HepG2 (cell line): ENCODE data around the gene P3H3. TPM values are rescaled to one million over a fixed set of nuclear protein-coding genes. Genes with fewer than 3 reads are reported as not detected.

Experiments used
- ATAC-seq: fragments of 200-7000 bp; cut with Tn5 transposase; 3 replicates; pipeline ENCODE4 v1.9.1; 2020; ENCODE audit warnings: mild to moderate bottlenecking, moderate library complexity
- BruUV-seq: library from RNA; stranded (reverse); fragments of 400-500 nt; replicated peaks from 2 replicates; lab custom pipeline; 2021; lab: Mats Ljungman, UMichigan
- CTCF ChIA-PET: fragments of 300-600 bp; formaldehyde crosslinking; extraction: SDS; loops from one replicate; lab custom pipeline; 2021; ENCODE audit warnings: low total read pairs, inconsistent platforms, low intra/inter-chr PET ratio; lab: Yijun Ruan, JAX
- POLR2A ChIA-PET: fragments of 350-600 bp; sonication (Branson Sonifier 250); formaldehyde crosslinking; loops from one replicate; lab custom pipeline; 2020; ENCODE audit warnings: antibody characterized with exemption, inconsistent platforms; lab: Yijun Ruan, JAX
- DNase-seq: peaks from one replicate; pipeline ENCODE4 v3.0.0-alpha.2; 2015; ENCODE audit warnings: low spot score
- FAIRE-seq: peaks from 3 replicates; lab custom pipeline; 2011; peaks lifted over from hg19 to GRCh38; lab: Jason Lieb, UNC
- H2AFZ ChIP-seq: one replicate; pipeline ENCODE4 v1.6.1; 2011; ENCODE audit warnings: low read length, inconsistent platforms
- H3K27ac ChIP-seq: fragments of 300-600 bp; 3 replicates; pipeline ENCODE4 v1.8.0; 2011; ENCODE audit warnings: mixed run types, mild to moderate bottlenecking, mixed read lengths, low read length, inconsistent platforms; ENCODE audit not compliant: insufficient read depth; ENCODE audit errors: extremely low read length
- H3K27me3 ChIP-seq, 2 experiments: fragments of 200-600 bp in 1 of 2; 2 replicates in 1 of 2; 3 replicates in 1 of 2; pipeline versions ENCODE4 v1.6.0 to v1.8.0; 2011; ENCODE audit warnings: low read length in 2 of 2, mild to moderate bottlenecking in 2 of 2, moderate library complexity in 2 of 2, inconsistent platforms in 1 of 2; ENCODE audit not compliant: insufficient read depth in 2 of 2, control insufficient read depth in 1 of 2
- H3K36me3 ChIP-seq, 2 experiments: fragments of 200-600 bp in 1 of 2; replicated peaks in 1 of 2; 2 replicates in 1 of 2; 3 replicates in 1 of 2; pipeline versions ENCODE4 v1.5.1 to v1.8.0; 2011; ENCODE audit warnings: low read length in 2 of 2, inconsistent platforms in 1 of 2; ENCODE audit not compliant: insufficient read depth in 2 of 2, control insufficient read depth in 1 of 2
- H3K4me1 ChIP-seq: 2 replicates; pipeline ENCODE4 v1.5.1; 2012; ENCODE audit warnings: low read length, inconsistent platforms; ENCODE audit not compliant: insufficient read depth
- H3K4me2 ChIP-seq: 2 replicates; pipeline ENCODE4 v1.6.0; 2011; ENCODE audit warnings: low read depth, low read length, inconsistent platforms
- H3K4me3 ChIP-seq, 3 experiments: fragments of 200-600 bp in 1 of 3; sonication (generic), shearing (Covaris generic) in 1 of 3; replicated peaks in 1 of 3; 2 replicates each; pipeline ENCODE4 v1.5.1; 2011 to 2016; ENCODE audit warnings: low read length in 3 of 3, inconsistent platforms in 2 of 3, low read depth in 2 of 3, mild to moderate bottlenecking in 2 of 3, control low read depth in 1 of 3, mixed read lengths in 1 of 3; ENCODE audit not compliant: insufficient read depth in 1 of 3
- H3K79me2 ChIP-seq: one replicate; pipeline ENCODE4 v1.6.1; 2011; ENCODE audit warnings: low read length, inconsistent platforms; ENCODE audit not compliant: insufficient read depth
- H3K9ac ChIP-seq: 2 replicates; pipeline ENCODE4 v1.6.0; 2011; ENCODE audit warnings: mild to moderate bottlenecking, low read depth, low read length, inconsistent platforms; ENCODE audit not compliant: insufficient read depth
- H3K9me3 ChIP-seq: 2 replicates; pipeline ENCODE4 v1.5.1; 2012; ENCODE audit warnings: mild to moderate bottlenecking, low read length
- H4K20me1 ChIP-seq: 2 replicates; pipeline ENCODE4 v1.6.0; 2011; ENCODE audit warnings: inconsistent platforms, mild to moderate bottlenecking, low read length, moderate library complexity; ENCODE audit not compliant: insufficient read depth
- HOXA9 ChIP-seq: sonication (generic); formaldehyde crosslinking; IDR thresholded peaks from 2 replicates; pipeline ENCODE4 v1.8.1; 2022; ENCODE audit warnings: missing genetic modification reagents, mild to moderate bottlenecking, moderate library complexity, borderline replicate concordance
- MXI1 ChIP-seq: IDR thresholded peaks from 3 replicates; pipeline ENCODE4 v1.6.1; 2012; ENCODE audit warnings: low read depth, low read length, inconsistent platforms, borderline replicate concordance
- PITX1 ChIP-seq: sonication (generic); formaldehyde crosslinking; IDR thresholded peaks from 2 replicates; pipeline ENCODE4 v1.5.1; 2020; ENCODE audit warnings: mild to moderate bottlenecking, missing genetic modification reagents
- ZFX ChIP-seq: sonication (generic); formaldehyde crosslinking; IDR thresholded peaks from 2 replicates; pipeline ENCODE4 v1.4.0; 2020; ENCODE audit warnings: mild to moderate bottlenecking, low read depth, missing genetic modification reagents, moderate library complexity
- ZNF557 ChIP-seq: sonication (generic); formaldehyde crosslinking; IDR thresholded peaks from 2 replicates; pipeline ENCODE4 v1.4.0; 2020; ENCODE audit warnings: missing genetic modification reagents
- ZNF605 ChIP-seq: sonication (generic); formaldehyde crosslinking; IDR thresholded peaks from 2 replicates; pipeline ENCODE4 v1.8.0; 2022; ENCODE audit warnings: mild to moderate bottlenecking, missing genetic modification reagents
- ZNF768 ChIP-seq: sonication (generic); formaldehyde crosslinking; IDR thresholded peaks from 2 replicates; pipeline ENCODE4 v1.4.0; 2020; ENCODE audit warnings: missing genetic modification reagents
- ZNF792 ChIP-seq: IDR thresholded peaks from 2 replicates; pipeline ENCODE4 v1.6.1; 2016
- WGBS: methylation state at CpG from one replicate; pipeline ENCODE4 v1.1.6; 2017; ENCODE audit warnings: low lambda C conversion rate; 5-methylcytosine and 5-hydroxymethylcytosine counted together
- in situ Hi-C: cut with HindIII; loops from 2 replicates; pipeline ENCODE4 v1.10.0; 2017; ENCODE audit warnings: low pct_unique_long_range_greater_than_20kb; ENCODE audit not compliant: extremely low pct_ligation_motif_present
- intact Hi-C: fragments of 100-400 bp; cut with micrococcal nuclease; formaldehyde crosslinking; loops from one replicate; pipeline ENCODE4 v1.10.0; 2022; ENCODE audit not compliant: unreplicated experiment
- polyA plus RNA-seq, 8 experiments: library from polyadenylated mRNA; depleted of rRNA in 3 of 8; stranded (reverse) in 7 of 8; unstranded in 1 of 8; fragments of >200 nt; fragmentation: Illumina TruSeq in 4 of 8; extraction: Trizol in 4 of 8; gene quantifications; 2 replicates each; pipeline versions ENCODE4 v1.2.1 to v1.2.3, GENCODE V29; 2011 to 2016; ENCODE audit warnings: low read depth in 4 of 8, missing spikeins in 1 of 8, mixed read lengths in 1 of 8; ENCODE audit not compliant: insufficient read depth in 1 of 8
- total RNA-seq, 5 experiments: library from RNA; depleted of rRNA; stranded (reverse); fragments of >200 nt; fragmentation: Illumina TruSeq; extraction: Trizol; gene quantifications; 2 replicates each; pipeline ENCODE4 v1.2.3, GENCODE V29; 2016; ENCODE audit warnings: low read depth in 1 of 5
- TF ChIP-seq, protein P1 (sequence below): sonication (generic); formaldehyde crosslinking; IDR thresholded peaks from 2 replicates; pipeline ENCODE4 v1.4.0; 2020; ENCODE audit warnings: missing genetic modification reagents
- TF ChIP-seq, protein P2 (sequence below): sonication (generic); formaldehyde crosslinking; IDR thresholded peaks from 2 replicates; pipeline ENCODE4 v1.4.0; 2020; ENCODE audit warnings: missing genetic modification reagents
- TF ChIP-seq, protein P3 (sequence below): sonication (generic); formaldehyde crosslinking; IDR thresholded peaks from 2 replicates; pipeline ENCODE4 v1.5.0; 2020; ENCODE audit warnings: missing genetic modification reagents, mild to moderate bottlenecking, borderline replicate concordance
- TF ChIP-seq, protein P4 (sequence below): sonication (generic); formaldehyde crosslinking; conservative IDR thresholded peaks from 2 replicates; pipeline ENCODE4 v1.4.0; 2020; ENCODE audit warnings: missing genetic modification reagents

Gene P3H3
- total and polyA plus RNA-seq, 2 of the 13 experiments (the other 11 are each of a cell fraction or from before 2014, with no cell fraction given) = 20.1 to 20.5 TPM

DNA sequence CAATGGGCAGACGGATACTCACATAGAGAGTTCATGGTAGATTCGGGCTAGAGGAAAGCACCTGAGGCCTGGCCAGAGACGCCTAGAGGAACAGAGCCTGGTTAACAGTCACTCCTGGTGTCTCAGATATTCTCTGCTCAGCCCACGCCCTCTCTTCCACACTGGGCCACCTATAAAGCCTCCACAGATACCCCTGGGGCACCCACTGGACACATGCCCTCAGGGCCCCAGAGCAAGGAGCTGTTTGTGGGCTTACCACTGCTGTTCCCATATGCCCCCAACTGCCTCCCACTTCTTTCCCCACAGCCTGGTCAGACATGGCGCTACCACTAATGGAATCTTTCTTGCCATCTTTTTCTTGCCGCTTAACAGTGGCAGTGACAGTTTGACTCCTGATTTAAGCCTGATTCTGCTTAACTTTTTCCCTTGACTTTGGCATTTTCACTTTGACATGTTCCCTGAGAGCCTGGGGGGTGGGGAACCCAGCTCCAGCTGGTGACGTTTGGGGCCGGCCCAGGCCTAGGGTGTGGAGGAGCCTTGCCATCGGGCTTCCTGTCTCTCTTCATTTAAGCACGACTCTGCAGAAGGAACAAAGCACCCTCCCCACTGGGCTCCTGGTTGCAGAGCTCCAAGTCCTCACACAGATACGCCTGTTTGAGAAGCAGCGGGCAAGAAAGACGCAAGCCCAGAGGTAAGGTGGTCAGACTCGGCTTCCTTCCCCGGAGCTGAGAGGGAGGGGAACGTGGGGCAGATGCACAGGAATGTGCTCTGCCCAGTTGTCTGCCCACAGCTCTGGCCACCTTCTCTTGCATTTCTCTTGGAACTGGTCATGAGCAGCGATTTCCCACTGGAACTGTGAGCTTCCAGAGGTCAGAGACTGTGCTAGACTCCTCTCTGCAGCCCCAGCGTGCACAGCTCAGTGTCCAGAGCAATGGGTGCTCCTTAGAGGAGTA is 39.0 kb upstream of the P3H3 start, which contains the start of gene CD4:
Gene CD4 (plus strand): TSS at position 557 of the 953 bp plus-strand sequence. CDS start 10,611 bp downstream, outside the sequence.
- POLR2A ChIA-PET = interaction anchor here (0.7 to 1.5 kb wide), 5 partner anchors 21 to 65 kb away, joined by 3 to 6 read pairs (median 3); partner anchors contain the start of genes COPS7A, MLF2 and PTMS
- ATAC-seq = no peak
- peak within 1 kb of the TSS; percentile 53; the same call in 1 of the 2 replicates for H3K9ac ChIP-seq
- no peaks in the 10 kb centered on the region; a peak in 1 of 5 replicates for H3K27me3 ChIP-seq
- DNase-seq = no peak
- no peaks in the 10 kb centered on the region for H3K9me3 ChIP-seq
- CTCF ChIA-PET = no interaction called here
- intact Hi-C loops (no loop called here), in situ Hi-C loops (no loop called here)
- no peaks in the 10 kb centered on the region for H4K20me1 ChIP-seq
- no peaks in the 10 kb centered on the region for H3K36me3 ChIP-seq
- peak within 1 kb of the TSS; percentile 18 to 57 (median 26); a peak in 5 of 6 replicates for H3K4me3 ChIP-seq
- no peaks in the 10 kb centered on the region for H3K79me2 ChIP-seq
- H3K4me2 ChIP-seq = peak within 1 kb of the TSS; percentile 71
- H3K4me1 ChIP-seq = peaks cover 42% of the 10 kb centered on the region
- FAIRE-seq = no peak
- no TSS peak for BruUV-seq
- 42% methylated on average over 17 of the region's 18 CpGs for WGBS
- H3K27ac ChIP-seq = no peak within 1 kb of the TSS
- H2AFZ ChIP-seq = peak within 1 kb of the TSS; percentile 48
- TF ChIP-seq, protein P1, sequence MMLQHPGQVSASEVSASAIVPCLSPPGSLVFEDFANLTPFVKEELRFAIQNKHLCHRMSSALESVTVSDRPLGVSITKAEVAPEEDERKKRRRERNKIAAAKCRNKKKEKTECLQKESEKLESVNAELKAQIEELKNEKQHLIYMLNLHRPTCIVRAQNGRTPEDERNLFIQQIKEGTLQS (CRISPR knock-in tag) = no peak
- TF ChIP-seq, protein P2, sequence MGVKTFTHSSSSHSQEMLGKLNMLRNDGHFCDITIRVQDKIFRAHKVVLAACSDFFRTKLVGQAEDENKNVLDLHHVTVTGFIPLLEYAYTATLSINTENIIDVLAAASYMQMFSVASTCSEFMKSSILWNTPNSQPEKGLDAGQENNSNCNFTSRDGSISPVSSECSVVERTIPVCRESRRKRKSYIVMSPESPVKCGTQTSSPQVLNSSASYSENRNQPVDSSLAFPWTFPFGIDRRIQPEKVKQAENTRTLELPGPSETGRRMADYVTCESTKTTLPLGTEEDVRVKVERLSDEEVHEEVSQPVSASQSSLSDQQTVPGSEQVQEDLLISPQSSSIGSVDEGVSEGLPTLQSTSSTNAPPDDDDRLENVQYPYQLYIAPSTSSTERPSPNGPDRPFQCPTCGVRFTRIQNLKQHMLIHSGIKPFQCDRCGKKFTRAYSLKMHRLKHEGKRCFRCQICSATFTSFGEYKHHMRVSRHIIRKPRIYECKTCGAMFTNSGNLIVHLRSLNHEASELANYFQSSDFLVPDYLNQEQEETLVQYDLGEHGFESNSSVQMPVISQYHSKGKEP = no peak
- TF ChIP-seq ZNF768 (CRISPR knock-in tag) (0 out of 2 replicates have a peak, but pooled peaks have one; percentile 20), PITX1 (no peak), ZNF792 (no peak), HOXA9 (CRISPR knock-in tag) (no peak), ZNF557 (CRISPR knock-in tag) (no peak), ZNF605 (CRISPR knock-in tag) (no peak), ZFX (CRISPR knock-in tag) (peak; percentile 44; the same call in 1 of the 2 replicates), MXI1 (no peak)
- TF ChIP-seq, protein P3, sequence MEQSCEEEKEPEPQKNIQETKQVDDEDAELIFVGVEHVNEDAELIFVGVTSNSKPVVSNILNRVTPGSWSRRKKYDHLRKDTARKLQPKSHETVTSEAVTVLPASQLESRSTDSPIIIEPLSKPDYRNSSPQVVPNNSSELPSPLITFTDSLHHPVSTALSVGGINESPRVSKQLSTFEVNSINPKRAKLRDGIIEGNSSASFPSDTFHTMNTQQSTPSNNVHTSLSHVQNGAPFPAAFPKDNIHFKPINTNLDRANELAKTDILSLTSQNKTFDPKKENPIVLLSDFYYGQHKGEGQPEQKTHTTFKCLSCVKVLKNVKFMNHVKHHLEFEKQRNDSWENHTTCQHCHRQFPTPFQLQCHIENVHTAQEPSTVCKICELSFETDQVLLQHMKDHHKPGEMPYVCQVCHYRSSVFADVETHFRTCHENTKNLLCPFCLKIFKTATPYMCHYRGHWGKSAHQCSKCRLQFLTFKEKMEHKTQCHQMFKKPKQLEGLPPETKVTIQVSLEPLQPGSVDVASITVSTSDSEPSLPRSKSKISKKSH (CRISPR knock-in tag) = no peak
- TF ChIP-seq, protein P4, sequence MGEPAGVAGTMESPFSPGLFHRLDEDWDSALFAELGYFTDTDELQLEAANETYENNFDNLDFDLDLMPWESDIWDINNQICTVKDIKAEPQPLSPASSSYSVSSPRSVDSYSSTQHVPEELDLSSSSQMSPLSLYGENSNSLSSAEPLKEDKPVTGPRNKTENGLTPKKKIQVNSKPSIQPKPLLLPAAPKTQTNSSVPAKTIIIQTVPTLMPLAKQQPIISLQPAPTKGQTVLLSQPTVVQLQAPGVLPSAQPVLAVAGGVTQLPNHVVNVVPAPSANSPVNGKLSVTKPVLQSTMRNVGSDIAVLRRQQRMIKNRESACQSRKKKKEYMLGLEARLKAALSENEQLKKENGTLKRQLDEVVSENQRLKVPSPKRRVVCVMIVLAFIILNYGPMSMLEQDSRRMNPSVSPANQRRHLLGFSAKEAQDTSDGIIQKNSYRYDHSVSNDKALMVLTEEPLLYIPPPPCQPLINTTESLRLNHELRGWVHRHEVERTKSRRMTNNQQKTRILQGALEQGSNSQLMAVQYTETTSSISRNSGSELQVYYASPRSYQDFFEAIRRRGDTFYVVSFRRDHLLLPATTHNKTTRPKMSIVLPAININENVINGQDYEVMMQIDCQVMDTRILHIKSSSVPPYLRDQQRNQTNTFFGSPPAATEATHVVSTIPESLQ (CRISPR knock-in tag) = no peak
